Activated CD4-positive, alpha-beta T cell treated with anti-CD3 and anti-CD28 coated beads for 36 hours (primary cell): ENCODE results near the gene MCTP1. TPM values are rescaled to one million over a fixed set of nuclear protein-coding genes. Genes with fewer than 3 reads are reported as not detected.

Source experiments
- ATAC-seq: fragments of 200-7000 bp; cut with Tn5 transposase; one replicate; pipeline ENCODE4 v1.10.0; 2021; ENCODE audit warnings: mild to moderate bottlenecking, moderate library complexity
- CTCF ChIA-PET: fragments of 350-600 bp; sonication (Branson Sonifier 250); formaldehyde crosslinking; loops from one replicate; lab custom pipeline; 2021; ENCODE audit warnings: antibody characterized with exemption; lab: Charles Lee
- POLR2A ChIA-PET: fragments of 350-600 bp; sonication (Branson Sonifier 250); formaldehyde crosslinking; loops from one replicate; lab custom pipeline; 2021; ENCODE audit warnings: antibody characterized with exemption, inconsistent platforms; lab: Charles Lee
- DNase-seq: peaks from one replicate; pipeline ENCODE4 v3.0.0-alpha.2; 2020
- H3K27ac Mint-ChIP-seq: one replicate; pipeline ENCODE4 v1.8.0; 2021; ENCODE audit warnings: mixed read lengths
- H3K27me3 Mint-ChIP-seq: one replicate; pipeline ENCODE4 v1.8.0; 2021; ENCODE audit warnings: mixed read lengths
- H3K36me3 Mint-ChIP-seq: one replicate; pipeline ENCODE4 v1.8.0; 2021; ENCODE audit warnings: low read depth, mixed read lengths
- H3K4me1 Mint-ChIP-seq: one replicate; pipeline ENCODE4 v1.8.0; 2021; ENCODE audit warnings: mixed read lengths
- H3K4me3 Mint-ChIP-seq: one replicate; pipeline ENCODE4 v1.8.0; 2021; ENCODE audit warnings: mild to moderate bottlenecking, moderate library complexity, mixed read lengths
- H3K9me3 Mint-ChIP-seq: one replicate; pipeline ENCODE4 v1.8.0; 2021; ENCODE audit warnings: low read depth, mixed read lengths
- intact Hi-C, 2 experiments: fragments of 100-400 bp; cut with DNase I in 1 of 2; cut with micrococcal nuclease in 1 of 2; formaldehyde crosslinking; loops; one replicate each; pipeline versions ENCODE4 v1.14.2 to v1.15.1; 2022 to 2024; cut with DNase I, micrococcal nuclease
- total RNA-seq, 2 experiments: library from RNA; stranded (reverse); gene quantifications; one replicate each; pipeline ENCODE4 v1.2.3, GENCODE V29; 2021

The MCTP1 gene
- total RNA-seq, 2 experiments from 2014 or later, result 0.32 to 0.53 TPM

DNA sequence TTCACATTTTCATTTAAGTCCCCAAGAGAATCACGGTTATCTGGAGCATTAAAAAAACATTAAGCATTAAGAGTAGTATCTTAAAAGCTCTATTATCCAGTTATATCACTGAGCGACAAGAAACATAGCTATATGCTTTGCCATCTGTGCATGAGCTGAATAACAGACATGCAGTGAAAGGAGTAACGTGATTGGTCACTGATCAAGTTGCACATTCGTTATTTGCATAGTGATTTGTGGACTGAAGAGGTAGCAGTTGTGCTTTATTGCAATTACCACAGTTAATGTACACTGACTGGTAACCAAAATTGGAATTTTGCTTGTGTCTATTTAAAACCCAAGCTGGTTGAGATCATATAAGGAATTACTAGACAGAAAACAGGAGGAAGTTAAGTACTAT, 107.4 kb downstream of the MCTP1 start:
- DNase-seq (no peak), ATAC-seq (no peak)
- no peak overlapping the region for H3K4me3 Mint-ChIP-seq
- CTCF ChIA-PET, result interaction anchor here (0.6 kb wide), 1 partner anchor 386 kb away, joined by 4 read pairs; no protein-coding TSS in a partner anchor
- intact Hi-C loops, result no loop called here
- no peak overlapping the region for H3K27ac Mint-ChIP-seq
- no peaks in the 10 kb centered on the region for H3K4me1 Mint-ChIP-seq
- H3K9me3 Mint-ChIP-seq, result no peaks in the 10 kb centered on the region
- POLR2A ChIA-PET, result no interaction called here
- no peaks in the 10 kb centered on the region for H3K36me3 Mint-ChIP-seq
- peaks cover 6% of the 10 kb centered on the region for H3K27me3 Mint-ChIP-seq

DNA sequence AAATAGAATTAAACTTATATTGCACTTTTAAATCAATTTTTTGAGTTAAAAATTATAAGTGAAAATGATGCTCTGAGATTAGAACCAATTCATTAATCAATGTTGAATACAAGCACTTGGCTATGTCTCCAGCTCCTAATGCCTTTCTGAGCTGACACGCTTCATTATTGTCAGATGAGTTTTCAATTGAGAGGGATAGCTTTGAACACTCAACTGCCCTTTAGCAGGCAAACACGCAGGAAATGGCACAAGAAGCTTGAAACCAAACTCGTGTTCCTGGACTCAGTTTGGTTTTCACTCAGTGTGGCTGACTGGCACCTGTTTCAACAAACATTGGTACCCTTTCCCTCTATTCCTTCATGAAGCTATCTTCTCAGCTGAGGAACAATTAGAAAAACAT, 109.8 kb downstream of the MCTP1 start:
- intact Hi-C loops, result no loop called here
- Mint-ChIP-seq H3K4me1 (no peaks in the 10 kb centered on the region), H3K9me3 (peaks cover 7% of the 10 kb centered on the region), H3K27ac (no peak overlapping the region), H3K27me3 (peaks cover 7% of the 10 kb centered on the region), H3K36me3 (no peaks in the 10 kb centered on the region), H3K4me3 (no peak overlapping the region)
- no peak for DNase-seq
- CTCF ChIA-PET, result no interaction called here
- ATAC-seq, result no peak
- POLR2A ChIA-PET, result no interaction called here

DNA sequence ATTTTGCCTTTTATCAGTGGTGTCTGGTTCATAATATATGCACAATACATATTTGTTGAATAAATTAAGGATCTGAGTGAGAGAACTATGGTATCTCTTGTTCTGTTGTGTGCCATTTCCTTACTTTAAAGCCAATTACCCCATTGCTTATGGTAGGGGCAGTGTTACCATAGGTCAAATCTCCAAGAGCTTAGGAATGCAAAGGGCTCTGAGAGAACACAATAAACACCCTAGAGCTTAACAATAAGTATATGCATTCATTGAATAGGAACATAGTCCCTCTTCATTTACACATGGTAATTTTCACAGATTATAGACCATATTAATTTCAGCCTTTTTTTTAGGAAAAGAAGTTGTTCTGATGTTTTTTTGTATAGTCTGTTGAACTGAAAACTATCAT, 112.2 kb downstream of the MCTP1 start:
- Mint-ChIP-seq H3K36me3 (no peaks in the 10 kb centered on the region), H3K9me3 (peaks cover 13% of the 10 kb centered on the region), H3K4me3 (no peak overlapping the region), H3K4me1 (no peaks in the 10 kb centered on the region), H3K27ac (no peak overlapping the region), H3K27me3 (peaks cover 5% of the 10 kb centered on the region)
- CTCF ChIA-PET, result interaction anchor here (0.8 kb wide), 1 partner anchor 9 kb away, joined by 3 read pairs; no protein-coding TSS in a partner anchor
- DNase-seq (no peak), ATAC-seq (no peak)
- POLR2A ChIA-PET, result no interaction called here
- intact Hi-C loops, result no loop called here

DNA sequence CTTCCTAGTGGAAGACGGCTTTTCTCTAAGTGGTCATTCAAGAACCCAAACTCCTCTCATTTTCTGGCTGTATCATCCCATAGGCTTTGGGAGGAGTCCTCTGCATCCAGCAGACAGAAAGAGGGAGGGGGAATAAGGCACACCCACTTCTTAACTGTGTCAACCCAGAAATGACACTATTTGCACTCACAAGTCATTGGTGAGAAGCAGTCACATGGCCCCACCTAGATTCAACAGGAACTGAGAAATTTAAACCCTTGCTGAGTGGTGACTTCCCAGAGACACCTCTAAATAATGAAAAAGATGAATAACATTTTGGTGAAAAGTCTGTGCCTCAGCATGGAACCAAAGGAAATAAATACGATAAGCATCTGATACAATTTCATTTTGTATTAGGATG, 120.0 kb downstream of the MCTP1 start:
- ChIA-PET POLR2A (no interaction called here), CTCF (no interaction called here)
- no peaks in the 10 kb centered on the region for H3K36me3 Mint-ChIP-seq
- H3K4me1 Mint-ChIP-seq, result peaks cover 8% of the 10 kb centered on the region
- no peak overlapping the region for H3K4me3 Mint-ChIP-seq
- DNase-seq (no peak), ATAC-seq (no peak)
- H3K27me3 Mint-ChIP-seq, result no peaks in the 10 kb centered on the region
- intact Hi-C loops, result no loop called here
- no peak overlapping the region for H3K27ac Mint-ChIP-seq
- H3K9me3 Mint-ChIP-seq, result peaks cover 5% of the 10 kb centered on the region

DNA sequence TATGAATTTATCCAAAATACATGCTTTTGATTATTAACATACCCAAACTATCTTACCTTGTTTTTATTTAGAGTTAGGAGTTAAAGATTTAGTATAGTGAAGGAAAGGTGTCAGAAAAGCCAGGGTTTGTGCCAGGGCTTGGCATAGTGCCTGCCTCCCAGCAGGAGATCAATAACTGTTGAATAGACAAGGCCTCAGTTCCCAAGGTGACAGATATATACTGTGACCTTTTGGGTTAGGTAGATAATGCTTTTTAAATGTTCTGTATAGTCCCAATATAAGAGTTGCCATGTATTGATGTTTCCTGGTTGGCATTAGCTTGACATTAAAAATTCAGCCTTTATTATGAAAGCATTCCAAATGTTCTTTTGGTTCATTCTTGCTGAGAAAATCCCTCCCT, 121.8 kb downstream of the MCTP1 start:
- no peak for DNase-seq
- Mint-ChIP-seq H3K27ac (no peak overlapping the region), H3K4me3 (no peak overlapping the region), H3K27me3 (no peaks in the 10 kb centered on the region), H3K36me3 (no peaks in the 10 kb centered on the region), H3K4me1 (peaks cover 8% of the 10 kb centered on the region), H3K9me3 (no peaks in the 10 kb centered on the region)
- ChIA-PET POLR2A (no interaction called here), CTCF (no interaction called here)
- intact Hi-C loops, result no loop called here
- ATAC-seq, result no peak

DNA sequence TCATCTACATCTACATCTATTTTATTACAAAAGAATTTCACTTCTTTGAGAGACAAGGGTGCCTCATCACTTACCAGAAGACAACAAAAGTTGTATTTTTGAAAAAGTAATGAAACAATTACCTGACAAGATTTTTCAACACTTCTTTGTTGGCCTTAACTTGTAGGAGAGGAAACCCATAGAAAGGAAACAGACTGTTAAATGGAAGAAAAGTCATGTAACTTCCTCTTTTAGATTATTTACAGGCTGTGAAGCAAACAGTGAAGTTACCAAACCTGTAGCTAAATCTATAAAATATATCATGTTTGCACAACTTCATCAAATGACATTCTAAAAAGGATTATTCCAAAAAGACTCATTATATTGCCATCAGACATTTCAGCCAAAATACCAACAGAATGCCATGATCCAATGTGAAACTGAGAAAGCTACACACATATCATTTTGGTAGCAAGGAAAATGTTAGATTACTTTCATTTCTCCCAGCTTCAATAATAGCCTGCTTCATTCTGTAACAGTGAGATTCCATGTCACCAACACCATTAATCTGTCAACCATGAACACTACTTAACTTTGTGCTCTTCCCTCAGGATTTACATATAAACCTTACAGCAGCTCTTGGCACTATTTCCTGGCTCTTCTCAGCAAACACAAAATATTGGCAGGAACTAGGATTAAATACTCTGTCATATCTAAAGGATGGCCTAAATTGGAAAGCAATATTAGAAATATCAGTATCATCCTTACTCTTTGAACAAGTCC, 122.5 kb downstream of the MCTP1 start:
- no peaks in the 10 kb centered on the region for H3K9me3 Mint-ChIP-seq
- intact Hi-C loops, result no loop called here
- H3K4me1 Mint-ChIP-seq, result peaks cover 8% of the 10 kb centered on the region
- DNase-seq (no peak), ATAC-seq (no peak)
- H3K36me3 Mint-ChIP-seq, result no peaks in the 10 kb centered on the region
- no peak overlapping the region for H3K4me3 Mint-ChIP-seq
- POLR2A ChIA-PET, result no interaction called here
- H3K27me3 Mint-ChIP-seq, result no peaks in the 10 kb centered on the region
- H3K27ac Mint-ChIP-seq, result no peak overlapping the region
- CTCF ChIA-PET, result no interaction called here

DNA sequence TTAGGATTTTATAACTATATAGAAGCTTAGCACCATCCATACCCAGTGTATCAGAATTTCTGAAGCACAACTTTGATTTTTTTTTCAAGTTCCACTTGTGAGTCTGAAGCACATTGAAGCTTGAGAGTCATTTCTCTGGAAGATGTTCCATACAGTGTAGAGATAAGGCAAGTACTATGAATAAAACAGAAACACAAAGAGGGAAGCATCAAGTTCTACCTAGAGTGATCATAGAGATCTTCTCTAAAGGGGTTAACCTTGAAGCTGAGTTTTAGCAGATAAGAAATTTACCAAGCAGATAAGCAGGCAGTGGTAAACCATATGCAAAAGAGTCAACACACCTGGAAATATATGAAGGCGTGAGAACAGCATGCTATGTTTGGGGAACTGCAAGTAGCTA, 125.3 kb downstream of the MCTP1 start:
- Mint-ChIP-seq H3K27me3 (no peaks in the 10 kb centered on the region), H3K36me3 (no peaks in the 10 kb centered on the region), H3K4me3 (no peak overlapping the region), H3K9me3 (no peaks in the 10 kb centered on the region), H3K4me1 (peaks cover 8% of the 10 kb centered on the region), H3K27ac (no peak overlapping the region)
- DNase-seq, result no peak
- ATAC-seq, result no peak
- CTCF ChIA-PET, result interaction anchor here (1.2 kb wide), 1 partner anchor 26 kb away, joined by 3 read pairs; no protein-coding TSS in a partner anchor
- intact Hi-C loops, result no loop called here
- POLR2A ChIA-PET, result no interaction called here

DNA sequence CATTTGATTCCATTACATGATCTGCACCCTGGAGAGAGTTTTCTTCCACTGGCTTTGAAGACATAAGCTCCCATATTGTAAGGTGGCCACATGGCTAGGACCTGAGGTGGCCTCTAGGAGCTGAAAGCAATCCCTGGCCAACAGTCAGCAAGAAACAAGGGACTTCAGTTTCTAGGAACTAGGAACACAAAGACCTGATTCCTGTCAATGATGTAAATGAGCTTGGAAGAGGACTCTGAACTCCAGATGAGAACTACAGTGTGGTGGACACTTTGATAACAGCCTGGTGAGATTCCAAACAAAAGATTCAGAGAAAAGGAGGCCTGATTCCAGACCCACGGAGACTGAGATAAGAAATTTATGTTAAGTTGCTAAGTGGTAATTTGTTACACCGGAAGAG, 129.0 kb downstream of the MCTP1 start:
- DNase-seq (no peak), ATAC-seq (no peak)
- H3K9me3 Mint-ChIP-seq, result no peaks in the 10 kb centered on the region
- intact Hi-C loops, result no loop called here
- H3K27ac Mint-ChIP-seq, result no peak overlapping the region
- ChIA-PET POLR2A (no interaction called here), CTCF (no interaction called here)
- no peaks in the 10 kb centered on the region for H3K36me3 Mint-ChIP-seq
- H3K4me1 Mint-ChIP-seq, result no peaks in the 10 kb centered on the region
- peaks cover 3% of the 10 kb centered on the region for H3K27me3 Mint-ChIP-seq
- no peak overlapping the region for H3K4me3 Mint-ChIP-seq

DNA sequence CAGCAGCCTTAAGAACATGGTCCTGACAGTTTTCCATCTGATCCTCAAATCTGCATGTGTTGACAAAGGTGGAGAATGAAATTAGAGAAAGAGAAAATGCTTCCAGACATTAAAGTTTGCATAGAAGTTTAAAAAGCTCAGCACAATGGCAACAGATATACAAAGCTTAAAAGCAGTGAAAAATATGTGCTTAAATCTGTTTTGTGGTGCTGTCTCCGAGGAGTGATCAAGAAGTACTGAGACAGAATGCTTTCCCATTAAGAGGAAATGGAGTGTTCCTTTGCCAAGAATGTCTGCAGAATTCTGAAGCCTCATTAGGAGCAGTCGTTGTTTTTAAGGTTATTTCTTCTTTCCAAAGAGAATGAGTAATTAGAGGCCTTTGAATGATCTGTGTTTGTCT, 131.4 kb downstream of the MCTP1 start:
- Mint-ChIP-seq H3K36me3 (no peaks in the 10 kb centered on the region), H3K4me3 (no peak overlapping the region), H3K4me1 (no peaks in the 10 kb centered on the region), H3K9me3 (no peaks in the 10 kb centered on the region), H3K27me3 (peaks cover 3% of the 10 kb centered on the region), H3K27ac (no peak overlapping the region)
- ATAC-seq (no peak), DNase-seq (no peak)
- ChIA-PET POLR2A (no interaction called here), CTCF (no interaction called here)
- intact Hi-C loops, result no loop called here

DNA sequence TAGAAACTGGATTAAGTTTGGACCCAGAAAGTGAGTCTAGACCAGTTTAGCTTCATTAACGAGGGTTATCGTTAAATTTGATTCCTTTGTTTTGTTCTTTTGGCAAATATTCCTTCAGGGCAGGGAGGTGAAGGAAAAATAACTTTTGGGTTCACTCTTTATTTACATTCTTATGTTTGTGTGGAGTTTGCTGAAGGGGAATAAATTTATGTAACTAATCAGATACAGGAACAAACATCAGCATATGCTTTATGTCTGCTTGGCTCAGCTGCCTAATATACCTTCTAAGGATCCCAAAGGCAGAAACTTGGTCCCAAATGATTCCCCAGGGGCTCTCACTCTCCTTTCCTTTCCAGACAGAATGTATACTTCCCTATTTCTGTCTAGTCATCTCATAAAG, 132.4 kb downstream of the MCTP1 start:
- ATAC-seq (no peak), DNase-seq (no peak)
- no peaks in the 10 kb centered on the region for H3K4me1 Mint-ChIP-seq
- CTCF ChIA-PET, result no interaction called here
- H3K9me3 Mint-ChIP-seq, result peaks cover 6% of the 10 kb centered on the region
- intact Hi-C loops, result no loop called here
- H3K27me3 Mint-ChIP-seq, result peaks cover 7% of the 10 kb centered on the region
- no peak overlapping the region for H3K4me3 Mint-ChIP-seq
- no peak overlapping the region for H3K27ac Mint-ChIP-seq
- no peaks in the 10 kb centered on the region for H3K36me3 Mint-ChIP-seq
- POLR2A ChIA-PET, result no interaction called here

DNA sequence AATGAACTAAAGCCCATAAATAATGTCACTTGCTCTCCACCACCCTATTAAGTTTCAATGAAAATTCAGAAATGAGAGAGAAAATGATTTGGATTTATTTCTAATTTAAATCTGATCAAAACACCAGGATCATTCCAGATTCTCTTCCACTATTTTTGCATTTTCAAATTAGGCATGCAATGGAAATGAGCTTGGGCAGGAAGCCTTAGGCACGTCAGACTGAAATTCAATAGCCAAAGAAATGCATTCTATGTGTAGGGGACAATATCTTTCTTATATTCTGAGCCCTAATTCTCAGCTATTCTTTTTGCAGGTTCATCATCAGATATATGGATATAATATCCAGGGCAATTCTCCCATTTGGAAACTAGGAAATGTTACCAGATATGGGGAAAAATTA, 132.8 kb downstream of the MCTP1 start:
- Mint-ChIP-seq H3K27ac (no peak overlapping the region), H3K27me3 (peaks cover 9% of the 10 kb centered on the region), H3K4me3 (no peak overlapping the region), H3K9me3 (peaks cover 8% of the 10 kb centered on the region), H3K36me3 (no peaks in the 10 kb centered on the region), H3K4me1 (no peaks in the 10 kb centered on the region)
- DNase-seq (no peak), ATAC-seq (no peak)
- ChIA-PET POLR2A (no interaction called here), CTCF (no interaction called here)
- intact Hi-C loops, result no loop called here

DNA sequence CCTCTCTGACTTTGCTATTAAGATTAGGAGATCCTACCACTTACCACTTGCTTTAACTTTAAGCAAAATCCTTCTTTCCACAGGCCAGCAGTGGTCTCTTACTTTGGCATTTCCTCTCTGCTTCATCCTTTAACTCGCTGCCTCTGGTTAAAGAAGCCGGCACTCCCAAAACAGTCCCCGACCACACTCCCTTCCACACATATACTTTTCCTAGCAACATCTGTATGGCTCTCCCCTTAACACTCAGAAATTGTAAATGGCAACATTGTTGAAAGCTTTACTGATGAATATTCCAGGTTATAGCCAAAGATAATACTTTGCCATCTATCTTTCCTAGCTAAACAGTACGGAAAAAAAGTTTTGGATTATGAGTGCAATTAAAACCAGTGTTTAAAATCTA, 133.2 kb downstream of the MCTP1 start:
- DNase-seq, result no peak
- Mint-ChIP-seq H3K9me3 (peaks cover 8% of the 10 kb centered on the region), H3K27me3 (peaks cover 9% of the 10 kb centered on the region), H3K27ac (no peak overlapping the region), H3K36me3 (no peaks in the 10 kb centered on the region), H3K4me1 (no peaks in the 10 kb centered on the region), H3K4me3 (no peak overlapping the region)
- CTCF ChIA-PET, result no interaction called here
- POLR2A ChIA-PET, result no interaction called here
- no peak for ATAC-seq
- intact Hi-C loops, result no loop called here
